Daoy (cell line): ENCODE results near the gene OR51B5. TPM values are rescaled to one million over a fixed set of nuclear protein-coding genes. Genes with fewer than 3 reads are reported as not detected.
"Not testable (repeated sequence)": the region's sequence is repeated elsewhere in the genome, so short reads cannot be mapped to it uniquely, and the experiment has no call there.

ENCODE experiments used
- DNase-seq: peaks from one replicate; pipeline ENCODE4 v3.0.0-alpha.2; 2015; ENCODE audit warnings: low read depth
- total RNA-seq: library from RNA; depleted of rRNA; stranded (reverse); fragments of >200 nt; shearing (Covaris generic); gene quantifications from 2 replicates; pipeline ENCODE4 v1.2.3, GENCODE V29; 2014; rRNA removed

Gene OR51B5
- total RNA-seq = 0.11 TPM in 1 of 2 replicates, not detected in the other

- DNase-seq = no peak
Measured at GRCh38 chr11:5343474-5344335, at the start of gene OR51B5. Gene OR51B5 (minus strand): TSS chr11:5343524. CDS start chr11:5343524, 0 bp downstream.

- no peak for DNase-seq
Measured at GRCh38 chr11:5390210-5390609, 46.9 kb upstream of the OR51B5 start.

- no peak for DNase-seq
Measured at GRCh38 chr11:5384335-5384734, 41.0 kb upstream of the OR51B5 start.

GRCh38 chr11:5383576-5383975 is 40.3 kb upstream of the OR51B5 start, which contains the start of gene OR51M1:
Gene OR51M1 (plus strand): TSS chr11:5383812. CDS start chr11:5389399, 5,587 bp downstream.
- no peak for DNase-seq

GRCh38 chr11:5380740-5381342 is 37.5 kb upstream of the OR51B5 start:
- DNase-seq = peak; percentile 29

- DNase-seq = no peak
Measured at GRCh38 chr11:5369789-5370188, 26.5 kb upstream of the OR51B5 start.

- no peak for DNase-seq
Measured at GRCh38 chr11:5368502-5369043, 25.2 kb upstream of the OR51B5 start.

DNA sequence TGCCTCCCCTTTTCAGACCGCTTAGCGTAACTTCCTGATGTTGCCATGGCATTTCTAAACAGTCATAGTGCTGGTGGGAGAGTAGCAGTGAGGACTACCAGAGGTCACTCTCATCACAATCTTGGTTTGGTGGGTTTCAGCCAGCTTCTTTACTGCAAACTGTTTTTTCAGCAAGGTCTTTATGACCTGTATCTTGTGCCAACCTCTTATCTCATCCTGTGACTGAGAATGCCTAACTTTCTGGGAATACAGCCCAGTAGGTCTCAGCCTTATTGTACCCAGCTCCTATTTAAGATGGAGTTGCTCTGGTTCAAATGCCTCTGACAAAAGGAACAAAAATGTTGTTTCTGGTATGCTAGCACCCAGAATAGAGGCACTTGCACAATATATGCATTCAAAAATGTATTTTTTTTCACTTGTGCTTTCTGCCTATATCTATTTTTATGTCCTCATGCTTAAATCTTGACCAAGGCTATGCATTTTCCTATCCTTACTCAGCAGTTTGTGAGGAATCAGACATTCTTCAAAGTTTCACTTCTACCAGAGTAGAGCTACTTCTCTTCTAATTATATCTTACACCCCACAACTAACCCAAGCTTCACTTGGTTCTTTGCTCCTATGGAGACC is 24.2 kb upstream of the OR51B5 start:
- peak; percentile 6 for DNase-seq

GRCh38 chr11:5366856-5367255 is 23.5 kb upstream of the OR51B5 start:
- DNase-seq = no peak

DNA sequence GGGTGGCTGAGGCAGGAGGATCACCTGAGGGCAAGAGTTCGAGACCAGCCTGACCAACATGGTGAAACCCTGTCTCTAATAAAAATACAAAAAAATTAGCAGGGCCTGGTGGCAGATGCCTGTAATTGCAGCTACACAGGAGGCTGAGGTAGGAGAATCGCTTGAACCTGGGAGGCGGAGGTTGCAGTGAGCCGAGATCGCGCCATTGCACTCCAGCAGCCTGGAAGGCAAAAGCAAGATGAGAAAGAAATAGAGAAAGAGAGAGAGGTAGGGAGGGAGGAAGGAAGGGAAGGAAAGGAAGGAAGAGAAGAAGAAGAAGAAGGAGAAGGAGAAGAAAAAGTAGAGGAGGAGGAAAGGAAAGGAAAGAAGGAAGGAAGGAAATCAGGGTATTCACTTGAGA is 23.0 kb upstream of the OR51B5 start:
- DNase-seq = not testable (repeated sequence)

DNA sequence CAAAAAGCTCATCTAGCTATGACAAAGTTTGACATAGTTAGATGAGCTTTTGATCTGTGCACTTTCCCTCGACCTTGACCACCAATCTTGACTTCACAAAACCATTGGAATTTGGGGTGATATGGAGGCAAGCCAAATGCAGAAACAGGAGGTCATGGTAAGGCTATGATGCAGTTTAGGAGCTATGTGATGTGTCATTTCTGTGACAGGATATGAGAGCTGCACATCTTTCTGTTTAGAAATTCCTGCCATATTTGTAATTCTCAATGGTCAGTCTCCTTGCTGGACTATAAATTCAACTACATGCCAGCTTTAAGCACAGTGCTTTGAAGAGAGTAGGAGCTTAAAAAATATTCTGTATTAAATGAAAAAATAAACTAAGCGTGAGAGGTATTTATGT is 20.9 kb upstream of the OR51B5 start:
- DNase-seq = peak; percentile 28

DNA sequence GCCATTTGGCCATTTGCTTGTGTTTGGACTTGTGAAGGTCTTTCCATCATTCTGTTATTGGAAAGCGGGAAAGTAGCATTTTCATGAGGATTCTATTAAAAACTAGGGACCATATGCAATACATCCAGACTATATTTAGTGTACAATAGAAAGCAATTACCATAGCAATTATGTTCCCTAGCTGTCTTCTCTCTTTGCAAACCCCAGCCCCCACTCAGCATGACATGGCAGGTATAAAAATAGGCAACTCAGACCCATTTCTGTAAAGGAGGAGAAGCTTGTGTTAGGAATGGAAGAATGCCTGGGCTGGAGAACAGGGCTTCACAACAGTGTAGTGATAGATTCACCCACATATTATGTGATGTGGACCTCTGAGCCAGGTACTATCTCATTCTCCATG is 20.4 kb upstream of the OR51B5 start:
- DNase-seq = no peak

DNA sequence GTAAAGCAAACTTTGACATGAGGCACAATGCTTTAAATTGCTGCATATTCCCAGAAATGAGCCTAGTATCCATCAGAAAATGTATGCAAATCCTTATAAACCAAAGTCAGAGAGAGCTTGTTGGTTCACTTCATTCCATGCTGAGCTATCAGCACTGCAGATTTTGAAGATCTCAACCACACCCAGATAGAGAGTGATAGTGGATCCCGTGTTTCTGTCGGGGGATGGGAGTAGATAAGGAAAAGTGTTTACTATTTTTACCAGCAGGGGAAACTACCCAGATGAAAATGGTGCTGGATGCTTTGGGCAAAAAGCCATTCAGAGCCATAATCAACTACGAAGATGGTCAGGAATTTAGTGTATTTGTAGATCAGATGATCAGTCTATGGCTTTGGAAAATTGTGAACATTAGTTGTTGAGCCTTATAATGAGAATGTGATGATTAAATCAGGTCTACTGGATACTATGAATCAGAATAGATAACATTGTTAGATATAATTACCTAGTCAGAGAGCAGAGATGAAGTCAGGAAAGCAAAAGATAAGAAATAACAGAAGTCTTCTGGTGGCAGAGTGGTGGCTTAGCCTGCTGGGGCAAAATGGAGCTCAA is 18.8 kb upstream of the OR51B5 start:
- no peak for DNase-seq

GRCh38 chr11:5356031-5356430 is 12.7 kb upstream of the OR51B5 start:
- not testable (repeated sequence) for DNase-seq

GRCh38 chr11:5351208-5351607 is 7.9 kb upstream of the OR51B5 start, which contains the start of gene OR51B6:
Gene OR51B6 (plus strand): TSS chr11:5351508. CDS start chr11:5351508, 0 bp downstream.
- DNase-seq = no peak

DNA sequence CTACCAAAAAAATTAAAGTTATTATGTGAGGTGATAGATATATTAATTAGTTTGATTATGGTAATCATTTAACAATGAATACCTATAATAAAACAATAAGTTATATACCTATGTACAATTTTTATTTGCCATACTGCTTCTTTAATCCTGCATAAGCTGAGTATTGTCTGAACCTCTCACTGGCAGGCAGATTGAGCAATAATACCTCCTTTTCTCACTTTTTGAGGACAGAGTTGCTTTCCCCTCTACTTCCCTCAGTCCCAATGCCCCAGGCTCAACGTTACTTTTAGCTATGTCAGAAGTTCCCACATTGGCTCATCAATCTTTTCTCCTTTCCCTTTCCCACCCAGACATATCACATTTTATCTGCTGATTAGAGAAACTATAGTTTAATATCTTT is 6.2 kb upstream of the OR51B5 start:
- DNase-seq = no peak

DNA sequence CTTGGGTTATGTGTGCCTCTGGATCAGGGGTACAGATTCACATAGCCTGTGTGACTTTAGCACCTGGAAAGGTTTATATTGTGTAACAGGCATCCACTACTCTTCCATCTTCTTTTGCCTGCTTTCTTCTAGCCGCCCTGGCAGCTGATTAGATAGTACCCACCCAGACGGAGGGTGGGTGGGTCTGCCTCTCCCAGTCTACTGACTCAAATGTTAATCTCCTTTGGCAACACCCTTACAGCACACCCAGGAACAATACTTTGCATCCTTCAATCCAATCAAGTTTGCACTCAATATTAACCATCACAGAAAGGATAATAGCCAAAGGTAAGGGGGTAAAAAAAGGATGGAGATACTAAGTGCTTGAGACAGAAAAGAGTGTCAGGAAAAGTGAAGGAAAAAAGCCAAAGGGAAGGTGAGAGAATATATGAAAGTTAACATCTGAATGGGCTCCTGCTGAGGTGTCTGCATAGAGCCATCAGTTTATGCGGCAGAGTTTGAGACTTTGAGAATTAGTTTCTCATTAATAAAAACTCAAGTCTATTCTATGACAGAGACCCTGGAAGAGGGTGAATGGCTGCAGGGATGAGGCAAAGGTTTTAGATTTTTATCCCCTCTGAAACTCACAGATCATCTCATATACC is 5.3 kb upstream of the OR51B5 start:
- DNase-seq = no peak

- no peak for DNase-seq
Measured at GRCh38 chr11:5345831-5346230, 2.5 kb upstream of the OR51B5 start.

- DNase-seq = no peak
Measured at GRCh38 chr11:5339771-5340322, 3.5 kb downstream of the OR51B5 start.

DNA sequence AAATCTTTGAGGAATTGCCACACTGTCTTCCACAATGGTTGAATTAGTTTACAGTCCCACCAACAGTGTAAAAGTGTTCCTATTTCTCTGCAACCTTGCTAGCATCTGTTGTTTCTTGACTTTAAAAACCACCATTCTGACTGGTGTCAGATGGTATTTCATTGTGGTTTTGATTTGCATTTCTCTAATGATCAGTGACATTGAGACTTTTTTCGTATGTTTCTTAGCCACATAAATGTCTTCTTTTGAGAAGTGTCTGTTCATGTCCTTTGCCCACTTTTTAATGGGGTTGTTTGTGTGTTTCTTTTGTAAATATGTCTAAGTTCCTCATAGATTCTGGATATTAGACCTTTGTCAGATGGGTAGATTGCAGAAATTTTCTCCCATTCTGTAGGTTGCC is 6.1 kb downstream of the OR51B5 start:
- DNase-seq = not testable (repeated sequence)

DNA sequence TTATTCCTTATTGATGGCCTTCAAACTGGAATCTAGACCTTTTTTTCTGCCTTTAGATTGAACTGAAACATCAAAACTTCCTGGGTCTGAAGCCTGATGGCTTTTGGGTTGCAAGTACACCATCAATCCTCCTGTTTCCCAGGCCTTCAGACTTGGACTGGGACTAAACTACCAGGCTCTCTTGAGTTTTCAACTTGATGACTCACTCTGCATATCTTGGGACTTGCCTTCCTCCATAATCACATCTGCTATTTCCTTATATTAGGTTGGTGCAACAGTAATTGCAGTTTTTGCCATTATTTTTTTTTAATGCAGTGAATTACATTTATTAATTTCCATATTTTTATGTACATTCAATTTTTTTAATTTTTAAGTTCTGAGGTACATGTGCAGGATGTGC is 7.0 kb downstream of the OR51B5 start:
- no peak for DNase-seq
